HG03442 (cell line): Measurements from ENCODE around the gene TAS2R1.
A peak's percentile ranks its signal among the peaks of the same experiment; 100 is the strongest.

Experiments
- ATAC-seq: cut with Tn5 transposase; IDR thresholded peaks from one replicate; pipeline ENCODE4 v1.9.1; 2021; ENCODE audit warnings: mild to moderate bottlenecking, moderate library complexity; ENCODE audit not compliant: unreplicated experiment

The TAS2R1 gene, protein sequence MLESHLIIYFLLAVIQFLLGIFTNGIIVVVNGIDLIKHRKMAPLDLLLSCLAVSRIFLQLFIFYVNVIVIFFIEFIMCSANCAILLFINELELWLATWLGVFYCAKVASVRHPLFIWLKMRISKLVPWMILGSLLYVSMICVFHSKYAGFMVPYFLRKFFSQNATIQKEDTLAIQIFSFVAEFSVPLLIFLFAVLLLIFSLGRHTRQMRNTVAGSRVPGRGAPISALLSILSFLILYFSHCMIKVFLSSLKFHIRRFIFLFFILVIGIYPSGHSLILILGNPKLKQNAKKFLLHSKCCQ

DNA sequence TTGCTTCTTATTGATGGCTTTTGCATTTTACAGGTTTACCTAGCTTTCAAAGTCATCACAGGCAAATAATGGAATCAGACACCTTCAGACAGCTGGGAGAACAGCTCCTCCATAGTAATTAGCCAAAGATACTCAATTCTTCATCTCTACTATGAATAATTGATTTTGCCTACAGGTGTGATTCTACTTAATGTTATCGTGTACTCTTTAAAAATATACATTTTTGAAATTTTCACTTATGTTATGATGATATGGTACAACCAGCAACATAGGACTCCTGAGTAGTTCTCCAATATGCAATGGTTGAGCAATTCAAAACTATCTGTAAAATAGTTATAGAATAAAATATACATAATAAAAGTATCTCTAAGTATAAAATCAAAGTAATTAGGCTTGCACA, at the start of gene TAS2R1:
TSS of gene TAS2R1 (minus strand) at position 101 of the 400 bp plus-strand sequence. CDS start 319 bp downstream, outside the sequence.
- no peak for ATAC-seq

DNA sequence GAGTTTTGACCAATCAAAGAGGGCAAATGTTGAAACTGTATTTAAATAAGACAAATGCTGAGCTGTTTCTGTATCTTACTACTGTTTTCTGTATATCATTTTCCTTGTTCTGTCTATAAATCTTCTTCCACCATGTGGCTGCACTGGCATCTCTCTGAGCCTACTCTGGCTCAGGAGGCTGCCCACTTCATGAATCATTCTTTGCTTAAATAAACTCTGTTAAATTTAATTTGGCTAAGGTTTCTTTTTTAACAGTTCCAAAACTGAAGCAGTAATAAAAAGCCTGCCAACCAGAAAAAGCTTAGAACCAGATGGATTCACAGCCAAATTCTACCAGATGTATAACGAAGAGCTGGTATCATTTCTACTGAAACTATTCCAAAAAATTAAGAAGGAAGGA, 40.2 kb upstream of the TAS2R1 start:
- ATAC-seq = no peak

DNA sequence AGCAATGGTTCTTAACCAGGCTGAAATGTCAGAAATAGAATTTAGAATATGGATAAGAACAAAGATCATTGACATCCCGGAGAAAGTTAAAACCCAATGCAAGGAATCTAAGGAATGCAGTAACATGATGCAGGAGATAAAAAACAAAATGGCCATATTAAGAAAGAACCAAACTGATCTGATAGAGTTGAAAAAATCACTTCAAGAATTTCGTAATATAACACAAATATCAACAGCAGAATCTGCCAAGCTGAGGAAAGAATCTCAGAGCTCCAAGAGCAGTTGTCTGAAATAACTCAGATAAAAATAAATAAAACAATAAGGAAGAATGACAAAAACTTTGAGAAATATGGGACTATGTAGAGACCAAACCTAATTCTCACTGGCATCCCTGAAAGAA, 37.8 kb upstream of the TAS2R1 start:
- ATAC-seq = no peak

DNA sequence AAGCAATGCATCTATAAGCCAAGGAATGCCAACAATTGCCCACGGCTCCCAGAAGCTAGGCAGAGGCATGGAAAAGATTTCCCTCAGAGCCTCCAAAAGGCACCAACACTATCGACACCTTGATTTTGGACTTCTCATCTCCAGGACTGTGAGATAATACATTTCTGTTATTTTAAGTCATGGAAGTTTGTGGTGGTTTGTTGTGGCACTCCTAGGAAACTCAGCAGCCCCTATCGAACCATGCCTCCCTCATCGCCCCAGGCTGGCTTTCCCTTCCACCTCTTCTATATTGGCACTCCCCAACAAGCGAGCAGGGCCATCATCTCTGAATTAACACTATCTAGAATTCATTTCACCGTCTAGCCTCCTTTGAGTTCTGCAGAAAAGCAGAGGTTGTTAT, 33.7 kb upstream of the TAS2R1 start:
- ATAC-seq = no peak

DNA sequence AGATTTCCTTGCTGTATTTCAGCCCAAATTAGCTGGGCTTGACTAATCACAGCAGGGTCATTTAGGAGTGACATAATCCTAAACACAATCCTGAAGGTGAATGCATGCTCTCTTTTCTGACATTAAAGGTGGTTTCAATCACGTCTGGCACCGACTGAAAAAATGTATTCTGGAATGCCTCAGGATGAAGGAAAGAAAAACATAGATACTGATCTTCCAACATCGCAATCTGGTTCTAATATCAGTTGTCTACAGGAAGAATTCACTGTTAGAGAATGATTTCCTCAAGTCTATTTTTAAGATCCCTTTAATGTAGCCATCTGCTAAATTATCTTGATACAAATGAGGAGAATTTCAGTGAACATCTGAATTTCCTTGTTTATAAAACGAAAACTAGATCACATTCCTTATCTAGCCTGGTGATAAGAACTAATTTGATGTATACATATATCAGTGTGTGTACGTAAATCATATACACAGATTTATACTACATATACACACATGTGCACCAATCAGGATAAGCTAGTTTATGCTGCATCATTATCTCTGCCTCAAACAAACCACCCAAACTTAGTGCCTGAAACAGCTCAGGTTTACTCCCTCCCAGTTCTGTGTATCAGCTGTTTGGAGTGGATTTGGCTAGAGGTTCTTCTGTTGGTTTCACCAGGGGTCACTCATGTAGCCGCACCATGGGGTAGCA, 31.3 kb upstream of the TAS2R1 start:
- ATAC-seq = no peak

DNA sequence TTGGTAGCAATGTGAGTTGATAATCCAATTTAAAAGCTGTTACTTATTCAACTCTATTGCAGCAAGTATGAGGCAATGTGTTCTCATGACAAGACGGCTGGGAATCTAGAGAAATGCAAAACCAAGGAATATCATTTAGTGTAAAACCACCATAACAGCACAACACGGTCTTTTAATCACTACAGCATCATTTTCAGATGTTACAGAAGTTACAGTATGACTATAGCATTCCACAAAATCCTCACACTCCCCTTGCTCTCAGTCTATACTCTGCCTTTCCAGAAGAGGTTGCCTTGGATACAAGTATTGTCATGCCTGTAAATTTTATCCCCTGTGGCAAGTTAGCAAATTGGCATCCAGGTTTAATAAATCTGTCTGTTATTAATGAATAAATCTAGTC, 28.6 kb upstream of the TAS2R1 start:
- no peak for ATAC-seq

DNA sequence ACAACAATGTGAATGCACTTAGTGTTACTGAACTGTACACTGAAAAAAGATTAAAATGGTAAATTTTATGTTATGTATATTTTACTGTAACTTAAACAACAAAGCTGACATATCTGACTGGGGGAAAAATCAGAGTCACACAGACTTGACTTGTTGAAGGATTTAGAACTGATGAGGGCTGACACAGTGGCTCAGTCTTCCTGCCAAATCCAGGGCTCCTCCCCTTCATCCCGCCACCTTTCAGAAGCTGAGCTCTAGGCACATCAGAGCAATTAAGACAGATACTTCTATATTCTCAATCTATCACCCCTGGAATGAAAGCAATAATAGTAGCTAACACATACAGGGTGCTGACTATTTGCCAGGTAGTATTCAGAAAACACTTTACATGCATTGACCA, 27.7 kb upstream of the TAS2R1 start:
- ATAC-seq = no peak

DNA sequence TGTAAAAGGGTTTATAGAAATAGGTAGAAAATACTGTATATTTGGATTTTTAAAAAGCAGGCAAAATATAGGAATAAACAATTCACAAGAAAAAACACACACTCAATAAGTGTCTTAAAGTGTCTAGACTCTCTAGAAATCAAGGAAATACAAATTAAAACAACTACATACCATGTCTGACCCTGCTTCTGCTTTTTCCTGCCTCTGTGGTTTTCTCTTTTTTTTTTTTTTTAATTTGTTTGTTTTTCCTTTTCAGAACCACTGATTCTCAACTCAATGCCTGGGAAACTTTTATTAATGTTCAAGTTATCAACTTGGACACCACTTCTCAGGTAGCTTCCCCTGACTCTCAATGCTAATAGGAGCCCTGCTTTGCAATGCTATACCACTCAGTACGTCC, 25.5 kb upstream of the TAS2R1 start:
- no peak for ATAC-seq

DNA sequence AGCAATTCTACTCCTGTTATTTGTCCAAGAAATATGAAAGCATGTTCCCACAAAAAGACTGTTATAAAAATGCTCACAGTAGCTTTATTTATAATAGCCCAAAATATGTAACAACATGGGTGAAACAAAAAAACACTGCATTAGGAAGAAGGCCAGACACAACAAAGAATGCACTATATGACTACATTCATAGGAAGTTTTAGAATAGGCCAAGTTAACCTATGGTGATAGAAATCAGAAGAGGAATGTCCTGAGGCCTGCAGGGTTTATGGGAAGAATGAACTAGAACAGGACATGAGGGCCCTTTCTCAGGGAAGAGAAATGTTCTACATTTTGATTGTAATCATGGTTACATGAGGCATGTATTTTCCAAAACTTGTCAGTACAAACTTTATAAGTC, 24.7 kb upstream of the TAS2R1 start:
- ATAC-seq = no peak

DNA sequence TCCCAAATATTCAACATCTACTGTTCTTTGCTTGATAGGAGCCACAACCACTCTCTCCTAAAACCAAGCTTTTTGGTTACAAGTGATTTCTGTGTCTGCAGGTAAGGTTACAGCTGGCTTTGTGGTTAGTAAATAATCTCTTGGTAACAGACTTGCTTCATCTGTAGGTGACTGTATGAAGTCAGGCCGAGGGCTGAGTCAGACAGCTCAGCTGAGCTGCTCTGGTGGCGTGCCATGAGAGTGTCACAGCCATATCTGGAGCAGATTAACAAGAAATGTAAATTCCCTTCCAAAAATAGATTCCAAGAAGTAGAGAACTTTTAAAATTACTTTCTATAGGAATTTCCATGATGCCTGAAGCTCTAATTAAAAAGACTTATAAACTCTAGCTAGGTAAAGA, 23.7 kb upstream of the TAS2R1 start:
- peak; percentile 99 for ATAC-seq

DNA sequence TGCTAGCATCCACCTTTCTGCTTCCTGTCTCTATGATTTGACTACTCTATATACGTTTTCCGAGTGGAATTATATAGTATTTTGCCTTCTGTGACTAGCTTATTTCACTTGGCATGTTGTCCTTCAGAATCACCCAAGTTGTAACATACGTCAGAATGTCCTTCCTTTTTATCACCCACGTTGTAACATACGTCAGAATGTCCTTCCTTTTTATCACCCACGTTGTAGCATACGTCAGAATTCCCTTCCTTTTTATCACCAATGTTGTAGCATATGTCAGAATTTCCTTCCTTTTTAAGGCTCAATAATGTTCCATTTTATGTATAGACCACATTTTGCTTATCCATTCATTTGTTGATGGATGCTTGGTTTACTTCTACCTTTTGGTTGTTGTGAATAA, 22.9 kb upstream of the TAS2R1 start:
- ATAC-seq = no peak

DNA sequence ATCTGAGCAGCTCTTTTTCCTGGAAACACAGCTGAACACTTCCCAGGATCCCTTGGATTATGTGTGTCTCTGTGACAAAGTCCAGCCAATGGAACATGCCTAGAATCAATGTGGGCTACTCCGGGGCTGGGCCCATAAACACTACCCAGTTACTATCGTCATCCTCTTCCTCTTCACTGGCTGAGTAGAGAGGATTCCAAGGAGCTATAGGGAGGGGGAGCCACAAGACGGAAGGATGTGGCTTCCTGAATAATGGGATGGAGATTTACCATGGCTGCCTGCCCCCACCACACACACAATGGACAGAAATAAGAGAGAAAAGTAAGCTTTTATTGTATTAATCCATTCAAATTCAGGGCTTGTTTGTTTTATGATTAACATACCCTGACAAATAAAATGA, 22.1 kb upstream of the TAS2R1 start:
- ATAC-seq = no peak

DNA sequence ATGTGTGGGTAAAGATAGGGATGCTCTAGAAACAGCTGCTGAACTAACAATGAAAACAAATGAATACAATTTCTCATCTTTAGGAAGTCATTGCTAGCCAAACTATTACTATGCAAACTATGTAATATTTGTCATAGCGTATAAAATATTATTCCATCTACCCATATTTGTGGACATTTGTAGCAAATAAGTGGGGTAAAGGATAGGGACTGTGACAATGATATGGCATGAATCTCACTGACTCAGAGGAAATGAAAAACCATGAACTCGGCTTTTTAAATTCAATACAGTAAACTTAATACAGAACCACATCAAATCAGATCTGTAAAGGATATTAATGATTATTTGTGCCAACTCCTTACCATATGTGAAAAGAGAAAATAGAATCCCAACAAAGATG, 16.7 kb upstream of the TAS2R1 start:
- ATAC-seq = no peak

DNA sequence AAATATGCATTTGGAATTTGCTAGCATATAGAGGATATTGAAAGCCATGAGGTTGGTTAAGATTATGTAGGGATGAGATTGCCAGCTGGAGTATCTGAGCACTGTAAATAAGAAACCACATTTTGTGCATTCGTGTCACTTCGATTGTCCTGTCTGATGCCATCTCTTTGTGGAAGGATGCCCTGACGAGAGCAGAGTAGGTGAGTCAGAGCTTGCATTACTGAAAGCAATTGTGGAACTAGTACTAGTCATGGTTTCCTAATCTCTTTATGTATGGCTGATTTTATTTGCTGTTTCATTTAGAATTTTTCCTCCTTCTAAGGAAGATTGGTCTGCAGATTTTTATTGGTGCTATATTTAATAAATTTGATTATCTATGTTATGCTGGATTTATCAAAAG, 14.5 kb upstream of the TAS2R1 start:
- no peak for ATAC-seq

DNA sequence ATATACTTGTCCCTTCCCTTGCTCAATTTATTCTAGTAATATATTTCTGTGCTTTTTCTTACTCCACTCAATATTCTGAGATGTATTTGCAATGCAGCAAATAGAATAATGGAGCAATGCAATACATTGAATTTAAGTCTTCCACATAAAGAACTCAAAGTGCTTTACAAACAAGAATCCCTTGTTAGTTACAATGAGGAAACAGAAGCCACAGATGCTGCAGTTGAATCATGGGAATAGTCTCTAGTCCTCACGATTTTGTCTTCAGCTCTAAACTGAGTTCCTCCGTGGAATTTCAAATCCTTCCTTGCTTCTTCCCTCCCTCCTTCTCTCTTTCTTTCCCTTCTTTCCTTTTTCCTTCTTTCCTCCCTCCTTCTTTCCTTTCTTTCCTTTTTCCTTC, 12.5 kb upstream of the TAS2R1 start:
- no peak for ATAC-seq

DNA sequence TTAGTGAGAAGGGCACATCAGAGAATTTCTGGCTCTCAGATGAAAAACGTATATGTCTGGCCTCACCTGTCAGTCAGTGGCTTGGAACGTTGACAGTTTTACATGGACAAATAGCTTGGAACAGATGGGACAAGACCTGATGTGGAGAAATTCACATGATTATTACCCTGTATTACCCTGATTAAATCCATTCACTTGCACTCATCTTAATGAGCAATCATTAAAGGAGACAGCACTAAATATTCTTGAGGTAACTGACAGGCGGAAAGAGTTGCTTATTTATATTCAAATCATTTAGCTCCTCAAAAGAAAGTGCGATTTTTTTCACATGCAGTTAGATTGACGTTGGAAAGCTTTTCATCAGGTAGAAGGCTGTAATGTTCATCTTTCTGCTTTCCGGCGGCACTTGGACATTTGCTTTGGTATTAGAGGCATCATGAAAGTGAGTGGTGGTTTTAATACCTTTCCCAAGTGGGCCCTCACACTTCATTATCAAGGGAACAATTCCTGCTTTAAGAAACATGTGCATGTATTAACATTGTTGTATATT, 11.7 kb upstream of the TAS2R1 start:
- no peak for ATAC-seq

DNA sequence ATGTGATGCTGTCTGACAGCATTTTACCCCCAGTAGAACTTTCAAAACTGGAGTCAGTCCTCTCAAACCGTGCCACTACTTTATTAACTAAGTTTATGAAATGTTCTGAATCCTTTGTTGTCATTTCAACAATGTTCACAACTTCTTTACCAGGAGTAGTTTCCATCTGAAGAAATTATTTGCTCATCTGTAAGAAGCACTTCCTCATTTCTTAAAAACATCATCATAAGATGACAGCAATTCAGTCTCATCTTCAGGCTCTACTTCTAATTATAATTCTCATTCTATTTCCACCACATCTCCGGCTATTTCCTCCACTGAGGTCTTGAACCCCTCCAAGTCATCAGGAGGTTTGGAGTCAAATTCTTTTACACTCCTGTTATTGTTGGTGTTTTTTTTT, 2.3 kb upstream of the TAS2R1 start:
- no peak for ATAC-seq

DNA sequence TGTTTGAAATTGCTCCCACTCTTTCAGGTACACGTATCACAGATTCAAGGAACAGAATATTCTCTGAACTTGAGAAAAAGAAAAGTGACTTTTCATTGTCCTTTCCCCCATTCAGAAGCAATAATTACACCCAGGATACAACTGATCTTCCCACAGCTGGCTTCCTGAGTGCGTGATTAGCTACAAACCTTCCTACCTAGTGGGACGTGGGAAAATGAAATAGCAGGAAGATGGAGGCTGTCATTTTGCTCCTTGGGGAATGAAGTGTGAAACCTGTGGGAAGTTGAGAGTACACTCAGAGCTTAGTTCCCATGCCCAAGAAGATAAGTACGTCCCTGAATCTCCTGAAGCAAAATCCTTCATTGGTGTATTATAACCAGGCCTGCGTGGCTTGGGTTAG, 2.6 kb downstream of the TAS2R1 start:
- ATAC-seq = no peak

DNA sequence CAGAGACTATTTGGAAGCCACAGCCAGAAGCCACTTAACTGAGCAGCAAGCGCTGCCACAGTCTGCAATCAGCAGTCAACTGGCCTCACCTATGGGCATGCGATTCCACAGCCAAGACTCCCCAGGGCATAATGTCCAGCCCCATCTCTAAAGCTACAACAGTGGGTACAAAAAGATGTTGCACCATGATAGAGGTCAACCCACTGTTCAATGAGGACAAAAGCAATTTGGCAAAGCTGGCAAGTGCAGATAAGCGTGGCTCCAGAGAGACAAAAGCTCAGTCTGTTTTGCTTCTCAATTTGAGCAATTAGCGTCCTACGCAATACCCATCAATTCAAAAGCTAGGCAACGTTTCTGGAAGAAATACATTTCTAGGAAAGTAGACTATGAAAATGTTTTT, 3.2 kb downstream of the TAS2R1 start:
- ATAC-seq = no peak

DNA sequence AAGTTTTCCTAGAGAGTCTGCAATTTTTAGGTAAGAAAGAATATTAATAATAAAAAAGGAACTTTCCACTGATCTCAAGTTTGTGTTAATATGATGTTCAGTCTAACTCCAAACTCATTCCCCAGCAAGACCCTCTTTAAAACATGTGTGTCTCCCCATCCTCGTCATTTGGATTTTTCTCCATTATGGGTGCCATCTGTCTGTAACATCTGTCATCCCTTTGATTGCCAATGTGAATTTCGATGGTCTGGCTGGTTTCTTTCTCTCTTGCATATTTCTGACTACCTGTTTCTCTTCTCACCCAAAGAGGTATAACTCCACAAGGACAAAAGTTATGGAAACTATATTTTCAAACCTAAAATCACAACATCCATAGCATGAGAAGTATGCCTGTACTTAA, 4.4 kb downstream of the TAS2R1 start:
- ATAC-seq = no peak

DNA sequence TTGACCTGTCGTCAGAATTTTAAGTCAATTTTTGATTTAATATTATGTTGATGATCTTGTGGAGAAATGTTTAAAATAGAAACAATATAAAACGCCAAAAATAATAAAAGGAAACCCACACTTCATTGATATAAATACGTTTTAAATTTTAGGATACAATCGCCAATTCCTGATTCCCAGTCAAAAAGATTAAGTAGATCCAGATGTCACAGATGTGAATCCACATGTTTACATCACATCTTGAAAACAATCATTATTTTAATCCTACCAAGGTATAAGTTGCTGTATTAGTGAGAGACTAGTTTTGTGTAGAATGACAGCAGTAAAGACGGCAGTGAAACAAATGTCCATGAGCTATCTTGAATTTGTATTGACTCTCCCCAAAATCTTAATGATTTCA, 4.9 kb downstream of the TAS2R1 start:
- no peak for ATAC-seq

DNA sequence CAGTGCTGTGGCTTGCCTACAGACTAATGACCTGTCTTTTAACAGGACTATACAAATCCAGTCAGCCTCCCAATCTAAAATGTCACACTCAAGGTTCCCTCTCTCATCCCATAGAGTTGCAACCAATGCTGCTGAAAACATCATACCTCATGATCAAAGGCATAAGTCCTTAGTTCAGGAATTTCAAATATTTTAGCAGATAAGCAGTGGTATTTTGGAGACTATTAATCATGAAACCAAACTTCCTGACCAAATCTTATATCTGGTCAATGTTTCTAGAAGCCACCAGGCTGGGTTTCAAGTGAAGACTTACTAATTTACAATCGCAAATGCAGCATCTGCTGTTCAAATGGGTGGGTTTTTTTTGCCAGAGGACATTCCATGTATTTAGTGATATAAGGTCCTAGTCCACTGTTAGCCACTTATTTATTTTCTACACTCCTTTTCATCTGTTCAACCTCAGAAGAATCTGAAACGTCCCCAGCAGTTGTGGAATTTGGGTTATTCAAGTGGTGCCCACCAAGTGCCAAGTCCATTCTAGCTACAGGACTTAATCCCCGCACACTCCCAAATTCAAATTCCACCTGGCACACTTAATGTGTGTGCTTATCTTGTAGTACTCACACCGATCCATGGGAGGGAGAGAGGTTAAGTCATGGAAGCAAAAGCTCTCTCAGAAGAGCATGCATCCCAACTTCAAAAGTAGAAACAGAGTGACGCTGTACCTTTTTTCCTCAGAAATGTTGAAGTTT, 5.8 kb downstream of the TAS2R1 start:
- no peak for ATAC-seq
